DMS153 (cell line): ENCODE measurements around the gene RBMS1.
"Not testable (repeated sequence)": the region's sequence is repeated elsewhere in the genome, so short reads cannot be mapped to it uniquely, and the experiment has no call there.

Experiments
- DNase-seq: peaks from one replicate; lab custom pipeline; 2025; lab: John Stamatoyannopoulos, UW

The RBMS1 gene

GRCh38 chr2:160469621-160470204 lies 23.9 kb downstream of the RBMS1 start:
- no peak for DNase-seq

GRCh38 chr2:160469164-160469563 lies 24.4 kb downstream of the RBMS1 start:
- DNase-seq: no peak

- no peak for DNase-seq
Observed at GRCh38 chr2:160467086-160467485, 26.5 kb downstream of the RBMS1 start.

GRCh38 chr2:160465406-160465805 lies 28.2 kb downstream of the RBMS1 start:
- no peak for DNase-seq

GRCh38 chr2:160465002-160465401 lies 28.6 kb downstream of the RBMS1 start:
- DNase-seq: no peak

- no peak for DNase-seq
Observed at GRCh38 chr2:160464017-160464416, 29.6 kb downstream of the RBMS1 start.

GRCh38 chr2:160463245-160463644 lies 30.4 kb downstream of the RBMS1 start:
- no peak for DNase-seq

GRCh38 chr2:160460333-160460731 lies 33.3 kb downstream of the RBMS1 start:
- DNase-seq: no peak

- DNase-seq: no peak
Observed at GRCh38 chr2:160459538-160460332, 33.9 kb downstream of the RBMS1 start.

- DNase-seq: no peak
Observed at GRCh38 chr2:160458718-160459453, 34.7 kb downstream of the RBMS1 start.

- DNase-seq: no peak
Observed at GRCh38 chr2:160457588-160457987, 36.0 kb downstream of the RBMS1 start.

- DNase-seq: no peak
Observed at GRCh38 chr2:160454070-160454797, 39.4 kb downstream of the RBMS1 start.

GRCh38 chr2:160453111-160453820 lies 40.3 kb downstream of the RBMS1 start:
- no peak for DNase-seq

- DNase-seq: no peak
Observed at GRCh38 chr2:160450486-160450885, 43.1 kb downstream of the RBMS1 start.

GRCh38 chr2:160448821-160449220 lies 44.8 kb downstream of the RBMS1 start:
- DNase-seq: not testable (repeated sequence)

GRCh38 chr2:160445673-160446072 lies 47.9 kb downstream of the RBMS1 start:
- DNase-seq: no peak

- no peak for DNase-seq
Observed at GRCh38 chr2:160442603-160443002, 51.0 kb downstream of the RBMS1 start.

- peak; percentile 18 for DNase-seq
Observed at GRCh38 chr2:160440888-160441287, 52.7 kb downstream of the RBMS1 start.

- DNase-seq: not testable (repeated sequence)
Observed at GRCh38 chr2:160439038-160439437, 54.6 kb downstream of the RBMS1 start.

- no peak for DNase-seq
Observed at GRCh38 chr2:160437273-160437672, 56.3 kb downstream of the RBMS1 start.

- no peak for DNase-seq
Observed at GRCh38 chr2:160434254-160434948, 59.2 kb downstream of the RBMS1 start.
